ENCODE data around the gene DNM3. TPM values are rescaled to one million over a fixed set of nuclear protein-coding genes. Genes with fewer than 3 reads are reported as not detected.

Gene DNM3
- total and polyA plus RNA-seq, 2 donors (not counting 3 experiments of a cell fraction or from before 2014, with no cell fraction given): 1.4 to 2.5 TPM

DNA sequence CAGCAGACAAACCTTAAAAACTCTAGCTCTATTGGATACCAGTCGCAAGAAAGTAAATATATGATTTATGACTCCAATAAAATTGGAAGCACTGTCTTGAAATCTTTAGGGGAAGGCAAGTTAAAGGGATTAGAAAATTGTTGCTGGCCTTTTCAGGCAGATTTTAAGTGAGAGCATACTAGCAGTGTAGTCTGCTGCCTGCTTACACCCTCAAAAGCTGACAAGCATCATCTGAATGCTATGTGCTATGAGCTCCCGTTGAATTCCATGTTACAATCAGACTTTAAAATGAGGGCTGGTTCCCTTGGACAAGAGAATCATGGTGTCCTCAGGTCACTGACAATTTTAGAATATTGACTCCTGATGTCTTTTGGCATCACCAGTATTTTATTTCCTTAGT, 308.0 kb downstream of the DNM3 start:
- no TSS peak for BruUV-seq (replicated peaks)
- Histone ChIP-seq H3K4me1 (ENCODE audit: control insufficient read depth, extremely low read depth, insufficient read depth, low read length) (peaks cover 22% of the 10 kb centered on the region), H3K27me3 (ENCODE audit: control insufficient read depth in 2 of 2, insufficient read depth in 2 of 2, low read length in 2 of 2) (no peaks in the 10 kb centered on the region), H3K9me3 (replicated peaks; ENCODE audit: control insufficient read depth, insufficient read depth, low read length) (no peaks in the 10 kb centered on the region), H3K4me3 (replicated peaks in 1 of 3; ENCODE audit: insufficient read depth in 1 of 3, low read depth in 1 of 3, low read length in 3 of 3) (no peak overlapping the region), H2AFZ (ENCODE audit: low read depth, low read length) (no peak overlapping the region), H3K4me2 (ENCODE audit: insufficient read depth, low read length) (no peak overlapping the region), H3K27ac (ENCODE audit: insufficient read depth, low read depth, low read length) (no peak overlapping the region), H3K36me3 (ENCODE audit: control insufficient read depth in 2 of 2, extremely low read depth in 1 of 2, insufficient read depth in 2 of 2, low read length in 2 of 2) (no peaks in the 10 kb centered on the region), H4K20me1 (replicated peaks; ENCODE audit: control insufficient read depth, extremely low read depth, insufficient read depth, low read length) (no peaks in the 10 kb centered on the region), H3K9me1 (replicated peaks; ENCODE audit: control insufficient read depth, extremely low read depth, insufficient read depth, low read length) (no peaks in the 10 kb centered on the region), H3K79me2 (ENCODE audit: control insufficient read depth, insufficient read depth, low read length) (peaks cover under 1% of the 10 kb centered on the region), H3K9ac (replicated peaks; ENCODE audit: extremely low read depth, insufficient read depth, low read length) (no peak overlapping the region)
- dilution Hi-C loops (cut with MboI; ENCODE audit: extremely low pct_ligation_motif_present, low sequenced_read_pairs): no loop called here
- DNase-seq (ENCODE audit: low read depth, low spot score) (no peak), FAIRE-seq (no peak)
- POLR2A ChIA-PET: interaction anchor here (0.6 kb wide), 1 partner anchor 32 kb away, joined by 3 read pairs; no protein-coding TSS in a partner anchor
- CTCF ChIA-PET: interaction anchor here (0.9 to 3.3 kb wide), 6 partner anchors 10 to 250 kb away, joined by 4 to 14 read pairs (median 6); no protein-coding TSS in a partner anchor
- TF ChIP-seq MYC (IDR thresholded peaks at IDR 0.05; ENCODE audit: low read depth, low read length): no peak
- no peak for TF ChIP-seq POLR2A (IDR thresholded peaks at IDR 0.05; ENCODE audit: low read depth, low read length)
- TF ChIP-seq POLR2AphosphoS5 (IDR thresholded peaks at IDR 0.05; ENCODE audit: insufficient read depth, low read depth, low read length): no peak
- intact Hi-C loops (cut with micrococcal nuclease): loop anchor here (10.0 kb wide), 1 partner anchor 755 kb away; no protein-coding TSS in a partner anchor

DNA sequence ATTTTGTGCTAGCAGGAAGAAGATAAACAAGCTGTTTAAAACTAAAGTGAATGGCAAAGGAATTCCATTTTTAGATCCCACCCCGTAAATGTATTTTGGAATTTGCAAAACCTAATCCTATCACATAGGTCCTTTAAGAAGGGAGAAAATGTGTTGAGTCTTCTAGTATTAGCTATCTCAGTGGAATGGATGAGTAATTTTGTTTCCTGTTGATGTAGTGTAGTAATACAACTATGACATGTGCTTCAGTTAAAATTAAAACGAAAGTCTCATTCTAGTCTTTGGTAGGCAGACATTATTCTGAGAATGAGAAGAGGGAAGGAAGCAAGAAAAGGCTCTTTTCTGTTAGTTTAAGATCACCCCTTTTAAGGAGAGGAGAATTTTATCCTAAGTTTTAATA, 313.3 kb downstream of the DNM3 start:
- dilution Hi-C loops (cut with MboI; ENCODE audit: extremely low pct_ligation_motif_present, low sequenced_read_pairs): no loop called here
- no peaks in the 10 kb centered on the region for H3K9me3 ChIP-seq (replicated peaks; ENCODE audit: control insufficient read depth, insufficient read depth, low read length)
- ChIA-PET POLR2A (no interaction called here), CTCF (interaction anchor here (0.6 to 3.5 kb wide), 6 partner anchors 10 to 245 kb away, joined by 3 to 13 read pairs (median 4); no protein-coding TSS in a partner anchor)
- H3K4me1 ChIP-seq (ENCODE audit: control insufficient read depth, extremely low read depth, insufficient read depth, low read length): peaks cover 12% of the 10 kb centered on the region
- peak overlapping the region; percentile 57 for H3K9ac ChIP-seq (replicated peaks; ENCODE audit: extremely low read depth, insufficient read depth, low read length)
- H3K79me2 ChIP-seq (ENCODE audit: control insufficient read depth, insufficient read depth, low read length): no peaks in the 10 kb centered on the region
- intact Hi-C loops (cut with micrococcal nuclease): no loop called here
- H4K20me1 ChIP-seq (replicated peaks; ENCODE audit: control insufficient read depth, extremely low read depth, insufficient read depth, low read length): no peaks in the 10 kb centered on the region
- DNase-seq (ENCODE audit: low read depth, low spot score) (peak; percentile 75), FAIRE-seq (peak; percentile 85)
- peak overlapping the region in 1 of 3 experiments; percentile 40 for H3K4me3 ChIP-seq (replicated peaks in 1 of 3; ENCODE audit: insufficient read depth in 1 of 3, low read depth in 1 of 3, low read length in 3 of 3)
- peak overlapping the region; percentile 87 for H3K4me2 ChIP-seq (ENCODE audit: insufficient read depth, low read length)
- H3K36me3 ChIP-seq (ENCODE audit: control insufficient read depth in 2 of 2, extremely low read depth in 1 of 2, insufficient read depth in 2 of 2, low read length in 2 of 2): no peaks in the 10 kb centered on the region
- TF ChIP-seq, protein P1, sequence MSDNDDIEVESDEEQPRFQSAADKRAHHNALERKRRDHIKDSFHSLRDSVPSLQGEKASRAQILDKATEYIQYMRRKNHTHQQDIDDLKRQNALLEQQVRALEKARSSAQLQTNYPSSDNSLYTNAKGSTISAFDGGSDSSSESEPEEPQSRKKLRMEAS (IDR thresholded peaks at IDR 0.05; ENCODE audit: insufficient read depth, insufficient read length): no peak
- TF ChIP-seq FOS (IDR thresholded peaks at IDR 0.05; ENCODE audit: borderline replicate concordance, insufficient read depth, low read length) (peak; percentile 83), MYC (IDR thresholded peaks at IDR 0.05; ENCODE audit: low read depth, low read length) (no peak), JUN (IDR thresholded peaks at IDR 0.05; ENCODE audit: borderline replicate concordance, insufficient read depth, insufficient read length, low read depth) (peak; percentile 85), GATA2 (IDR thresholded peaks at IDR 0.05; ENCODE audit: insufficient read depth, insufficient read length, low read depth, low read length) (no peak), POLR2A (IDR thresholded peaks at IDR 0.05; ENCODE audit: low read depth, low read length) (no peak)
- TF ChIP-seq, protein P2, sequence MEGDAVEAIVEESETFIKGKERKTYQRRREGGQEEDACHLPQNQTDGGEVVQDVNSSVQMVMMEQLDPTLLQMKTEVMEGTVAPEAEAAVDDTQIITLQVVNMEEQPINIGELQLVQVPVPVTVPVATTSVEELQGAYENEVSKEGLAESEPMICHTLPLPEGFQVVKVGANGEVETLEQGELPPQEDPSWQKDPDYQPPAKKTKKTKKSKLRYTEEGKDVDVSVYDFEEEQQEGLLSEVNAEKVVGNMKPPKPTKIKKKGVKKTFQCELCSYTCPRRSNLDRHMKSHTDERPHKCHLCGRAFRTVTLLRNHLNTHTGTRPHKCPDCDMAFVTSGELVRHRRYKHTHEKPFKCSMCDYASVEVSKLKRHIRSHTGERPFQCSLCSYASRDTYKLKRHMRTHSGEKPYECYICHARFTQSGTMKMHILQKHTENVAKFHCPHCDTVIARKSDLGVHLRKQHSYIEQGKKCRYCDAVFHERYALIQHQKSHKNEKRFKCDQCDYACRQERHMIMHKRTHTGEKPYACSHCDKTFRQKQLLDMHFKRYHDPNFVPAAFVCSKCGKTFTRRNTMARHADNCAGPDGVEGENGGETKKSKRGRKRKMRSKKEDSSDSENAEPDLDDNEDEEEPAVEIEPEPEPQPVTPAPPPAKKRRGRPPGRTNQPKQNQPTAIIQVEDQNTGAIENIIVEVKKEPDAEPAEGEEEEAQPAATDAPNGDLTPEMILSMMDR (IDR thresholded peaks at IDR 0.05; ENCODE audit: extremely low read depth in 1 of 2, insufficient read depth in 1 of 2, low read depth in 1 of 2, low read length in 2 of 2): no peak
- peak overlapping the region; percentile 68 for H2AFZ ChIP-seq (ENCODE audit: low read depth, low read length)
- H3K9me1 ChIP-seq (replicated peaks; ENCODE audit: control insufficient read depth, extremely low read depth, insufficient read depth, low read length): no peaks in the 10 kb centered on the region
- peak overlapping the region; percentile 74 for H3K27ac ChIP-seq (ENCODE audit: insufficient read depth, low read depth, low read length)
- no TSS peak for BruUV-seq (replicated peaks)
- H3K27me3 ChIP-seq (ENCODE audit: control insufficient read depth in 2 of 2, insufficient read depth in 2 of 2, low read length in 2 of 2): no peaks in the 10 kb centered on the region
